HEK293T (cell line): ENCODE measurements around the gene CELF2.

ENCODE experiments used
- ARNT ChIP-seq: fragments of 450-650 bp; IDR thresholded peaks from 2 replicates; pipeline ENCODE4 v1.6.1; 2017; ENCODE audit warnings: mild to moderate bottlenecking
- BHLHE40 ChIP-seq: fragments of 450-650 bp; IDR thresholded peaks from 2 replicates; pipeline ENCODE4 v1.6.1; 2016; ENCODE audit warnings: mild to moderate bottlenecking, moderate library complexity, borderline replicate concordance
- CTBP1 ChIP-seq: fragments of 450-650 bp; IDR thresholded peaks from 2 replicates; pipeline ENCODE4 v1.6.1; 2016; ENCODE audit warnings: borderline replicate concordance
- ELF4 ChIP-seq: fragments of 450-650 bp; IDR thresholded peaks from 2 replicates; pipeline ENCODE4 v1.6.1; 2017; ENCODE audit warnings: antibody characterized with exemption
- FOXA1 ChIP-seq: fragments of 450-650 bp; IDR thresholded peaks from 2 replicates; pipeline ENCODE4 v1.6.1; 2016; ENCODE audit warnings: mild to moderate bottlenecking
- FOXK2 ChIP-seq: fragments of 450-650 bp; IDR thresholded peaks from 2 replicates; pipeline ENCODE4 v1.6.1; 2016; ENCODE audit warnings: mild to moderate bottlenecking
- FOXM1 ChIP-seq: fragments of 450-650 bp; IDR thresholded peaks from 2 replicates; pipeline ENCODE4 v1.6.1; 2017; ENCODE audit warnings: mild to moderate bottlenecking, borderline replicate concordance
- HDGF ChIP-seq: fragments of 450-650 bp; IDR thresholded peaks from 2 replicates; pipeline ENCODE4 v1.6.1; 2017; ENCODE audit warnings: antibody characterized with exemption, borderline replicate concordance
- NFRKB ChIP-seq: fragments of 450-650 bp; IDR thresholded peaks from 2 replicates; pipeline ENCODE4 v1.6.1; 2016; ENCODE audit warnings: mild to moderate bottlenecking, moderate library complexity
- SP1 ChIP-seq: fragments of 450-650 bp; IDR thresholded peaks from 2 replicates; pipeline ENCODE4 v1.6.1; 2017
- SUZ12 ChIP-seq: fragments of 450-650 bp; IDR thresholded peaks from 2 replicates; pipeline ENCODE4 v1.6.1; 2016; ENCODE audit warnings: mild to moderate bottlenecking
- TARDBP ChIP-seq: fragments of 450-650 bp; IDR thresholded peaks from 2 replicates; pipeline ENCODE4 v1.6.1; 2016
- ZNF384 ChIP-seq: fragments of 450-650 bp; IDR thresholded peaks from 2 replicates; pipeline ENCODE4 v1.6.1; 2016
- TF ChIP-seq, protein P1 (sequence below): fragments of 450-650 bp; IDR thresholded peaks from 2 replicates; pipeline ENCODE4 v1.6.1; 2016

DNA sequence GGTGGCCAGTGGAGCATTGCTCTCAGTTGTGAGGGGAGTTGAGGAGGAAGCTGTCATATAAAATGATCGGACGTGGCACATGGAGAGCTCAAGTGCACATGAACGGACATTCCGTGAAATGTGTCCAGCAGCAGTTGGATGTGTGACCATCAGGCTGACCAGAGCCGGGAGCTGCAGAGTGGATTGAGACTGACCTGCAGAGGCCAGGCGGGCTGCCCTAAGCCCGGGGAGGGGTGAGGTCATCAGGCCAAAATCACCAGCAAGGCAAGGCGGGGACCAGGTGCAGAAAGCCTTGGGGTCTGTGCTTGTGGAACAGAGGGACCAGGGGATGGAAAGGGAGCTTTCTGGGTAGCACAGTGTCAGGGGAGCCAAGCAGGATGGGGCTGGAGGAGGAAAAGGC, 279.5 kb downstream of the CELF2 start:
- TF ChIP-seq FOXM1 = no peak
- no peak for TF ChIP-seq NFRKB
- no peak for TF ChIP-seq ELF4
- no peak for TF ChIP-seq BHLHE40
- TF ChIP-seq SUZ12 = no peak
- TF ChIP-seq HDGF = no peak
- TF ChIP-seq, protein P1, sequence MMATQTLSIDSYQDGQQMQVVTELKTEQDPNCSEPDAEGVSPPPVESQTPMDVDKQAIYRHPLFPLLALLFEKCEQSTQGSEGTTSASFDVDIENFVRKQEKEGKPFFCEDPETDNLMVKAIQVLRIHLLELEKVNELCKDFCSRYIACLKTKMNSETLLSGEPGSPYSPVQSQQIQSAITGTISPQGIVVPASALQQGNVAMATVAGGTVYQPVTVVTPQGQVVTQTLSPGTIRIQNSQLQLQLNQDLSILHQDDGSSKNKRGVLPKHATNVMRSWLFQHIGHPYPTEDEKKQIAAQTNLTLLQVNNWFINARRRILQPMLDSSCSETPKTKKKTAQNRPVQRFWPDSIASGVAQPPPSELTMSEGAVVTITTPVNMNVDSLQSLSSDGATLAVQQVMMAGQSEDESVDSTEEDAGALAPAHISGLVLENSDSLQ = no peak
- no peak for TF ChIP-seq CTBP1
- no peak for TF ChIP-seq ARNT
- no peak for TF ChIP-seq FOXK2
- no peak for TF ChIP-seq ZNF384
- no peak for TF ChIP-seq SP1
- TF ChIP-seq TARDBP = no peak
- no peak for TF ChIP-seq FOXA1
